ENCODE measurements around the gene DYNC1I2. TPM values are rescaled to one million over a fixed set of nuclear protein-coding genes. Genes with fewer than 3 reads are reported as not detected.

The DYNC1I2 gene
- total RNA-seq, 3 donors from 2014 or later, result 91.2 to 116 (median 113) TPM

- Histone ChIP-seq H3K36me3 (ENCODE audit: low read depth) (no peaks in the 10 kb centered on the region), H3K4me3 (no peak overlapping the region), H3K4me1 (ENCODE audit: low read depth) (no peaks in the 10 kb centered on the region), H3K9me3 (no peaks in the 10 kb centered on the region)
- DNase-seq (no peak), ATAC-seq (no peak)
- TF ChIP-seq CTCF (IDR thresholded peaks at IDR 0.05), result no peak
- intact Hi-C loops (cut with DNase I, micrococcal nuclease), result no loop called here
These were observed 31.5 kb downstream of the DYNC1I2 start for GRCh38 chr2:171718720-171719119.

DNA sequence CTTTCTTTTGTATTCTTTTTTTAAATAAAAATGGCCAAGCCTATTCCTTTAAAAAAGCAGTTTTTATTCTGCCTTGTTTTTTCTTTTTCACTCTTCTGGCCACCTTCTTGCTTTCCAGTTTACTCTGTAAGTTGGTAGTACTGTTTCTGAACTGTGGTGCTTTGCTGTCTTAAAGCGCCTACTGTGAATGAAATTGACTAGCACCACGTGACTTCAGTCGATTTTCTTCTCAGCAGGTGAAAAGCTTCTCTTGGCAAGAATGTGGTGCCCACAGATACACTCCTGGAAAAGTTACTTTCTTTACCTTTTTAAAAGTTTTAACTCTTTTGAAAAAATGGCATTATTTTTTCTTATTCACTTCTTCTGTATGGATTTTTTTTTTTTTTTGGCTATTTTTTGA, 32.4 kb downstream of the DYNC1I2 start:
- intact Hi-C loops (cut with DNase I, micrococcal nuclease), result no loop called here
- DNase-seq (no peak), ATAC-seq (no peak)
- TF ChIP-seq CTCF (IDR thresholded peaks at IDR 0.05), result no peak
- no peaks in the 10 kb centered on the region for H3K9me3 ChIP-seq
- H3K36me3 ChIP-seq (ENCODE audit: low read depth), result no peaks in the 10 kb centered on the region
- H3K4me3 ChIP-seq, result no peak overlapping the region
- no peaks in the 10 kb centered on the region for H3K4me1 ChIP-seq (ENCODE audit: low read depth)

DNA sequence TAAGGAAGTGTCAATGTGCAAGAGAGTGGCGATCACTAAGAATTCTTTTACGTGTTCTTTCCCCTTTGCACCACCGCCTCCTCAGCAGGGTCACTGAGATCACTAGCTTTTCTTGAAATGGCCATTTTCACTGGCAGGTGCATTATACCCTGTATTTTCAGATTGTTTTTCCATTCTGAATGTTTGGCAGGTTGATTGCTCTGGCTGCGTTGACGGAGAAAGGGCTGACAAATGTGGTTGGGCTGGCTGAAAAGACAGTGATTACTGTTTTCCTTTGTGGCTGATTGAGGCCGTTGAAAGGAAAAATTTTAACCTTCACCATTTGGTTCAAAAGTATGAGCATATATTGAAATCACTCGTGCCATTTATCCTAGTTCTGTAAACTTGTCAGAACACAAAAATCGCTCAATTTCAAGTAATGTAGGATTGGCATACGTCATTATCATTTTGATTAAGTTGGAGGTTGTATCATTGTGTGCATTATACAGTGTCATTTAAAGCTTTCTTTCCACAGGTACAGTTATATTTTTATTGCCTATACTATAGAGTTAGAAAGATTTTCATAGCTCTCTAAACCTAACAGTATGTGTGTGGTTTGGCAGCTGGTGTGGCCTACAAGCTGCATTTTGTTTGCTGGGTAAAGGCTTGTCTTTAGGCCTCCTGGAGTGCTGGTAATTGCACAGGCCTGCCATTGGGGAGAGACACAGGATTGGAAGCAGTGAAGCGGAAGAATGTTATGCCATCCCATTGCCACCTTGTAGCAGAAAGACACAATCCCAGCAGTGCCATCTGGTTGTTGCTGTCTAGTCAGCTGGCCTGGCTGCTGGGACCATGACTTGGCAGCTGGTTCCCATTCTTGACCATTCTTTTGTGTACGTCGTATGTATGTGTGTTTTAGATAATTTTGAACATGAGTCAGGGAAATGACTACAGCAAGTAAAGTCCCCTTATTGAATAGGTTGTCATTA, 36.7 kb downstream of the DYNC1I2 start:
- intact Hi-C loops (cut with DNase I, micrococcal nuclease), result no loop called here
- no peak for TF ChIP-seq CTCF (IDR thresholded peaks at IDR 0.05)
- Histone ChIP-seq H3K4me3 (no peak overlapping the region), H3K9me3 (no peaks in the 10 kb centered on the region), H3K36me3 (ENCODE audit: low read depth) (peaks cover 4% of the 10 kb centered on the region), H3K4me1 (ENCODE audit: low read depth) (no peaks in the 10 kb centered on the region)
- DNase-seq (no peak), ATAC-seq (no peak)

DNA sequence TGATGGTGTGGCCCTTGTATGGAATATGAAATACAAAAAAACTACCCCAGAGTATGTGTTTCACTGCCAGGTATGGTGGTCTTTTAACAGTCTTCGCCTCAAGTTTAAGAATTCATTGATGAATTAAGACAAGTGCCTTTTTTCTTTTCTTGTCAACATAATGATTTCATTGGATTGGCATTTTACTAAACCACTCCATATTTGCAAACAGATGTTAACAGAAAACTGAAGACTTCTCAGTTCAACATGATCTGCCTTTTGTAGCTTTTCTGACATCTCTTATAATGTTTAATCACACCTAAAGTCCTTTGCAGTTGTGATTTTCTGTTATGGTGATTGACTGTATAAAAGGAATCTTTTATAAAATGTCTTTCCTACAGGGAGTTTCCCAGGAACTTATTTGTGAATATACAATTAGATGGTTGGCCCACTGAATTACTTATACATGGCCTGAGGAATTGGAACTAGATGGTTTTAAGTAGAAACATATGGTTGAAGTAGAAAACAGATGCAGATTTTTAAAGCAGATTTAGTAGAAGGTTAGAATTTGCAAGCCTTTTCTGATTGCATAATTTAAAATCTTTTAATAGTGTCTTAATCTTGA, 39.7 kb downstream of the DYNC1I2 start:
- Histone ChIP-seq H3K9me3 (no peaks in the 10 kb centered on the region), H3K36me3 (ENCODE audit: low read depth) (peaks cover 4% of the 10 kb centered on the region), H3K4me3 (no peak overlapping the region), H3K4me1 (ENCODE audit: low read depth) (no peaks in the 10 kb centered on the region)
- TF ChIP-seq CTCF (IDR thresholded peaks at IDR 0.05), result no peak
- ATAC-seq, result no peak
- no peak for DNase-seq
- intact Hi-C loops (cut with DNase I, micrococcal nuclease), result no loop called here

- DNase-seq (no peak), ATAC-seq (no peak)
- Histone ChIP-seq H3K36me3 (ENCODE audit: low read depth) (peaks cover 4% of the 10 kb centered on the region), H3K9me3 (no peaks in the 10 kb centered on the region), H3K4me3 (no peak overlapping the region), H3K4me1 (ENCODE audit: low read depth) (no peaks in the 10 kb centered on the region)
- TF ChIP-seq CTCF (IDR thresholded peaks at IDR 0.05), result no peak
- intact Hi-C loops (cut with DNase I, micrococcal nuclease), result no loop called here
These were observed 42.0 kb downstream of the DYNC1I2 start for GRCh38 chr2:171728989-171729951.
